Measurements from ENCODE around the gene CBX6.

DNA sequence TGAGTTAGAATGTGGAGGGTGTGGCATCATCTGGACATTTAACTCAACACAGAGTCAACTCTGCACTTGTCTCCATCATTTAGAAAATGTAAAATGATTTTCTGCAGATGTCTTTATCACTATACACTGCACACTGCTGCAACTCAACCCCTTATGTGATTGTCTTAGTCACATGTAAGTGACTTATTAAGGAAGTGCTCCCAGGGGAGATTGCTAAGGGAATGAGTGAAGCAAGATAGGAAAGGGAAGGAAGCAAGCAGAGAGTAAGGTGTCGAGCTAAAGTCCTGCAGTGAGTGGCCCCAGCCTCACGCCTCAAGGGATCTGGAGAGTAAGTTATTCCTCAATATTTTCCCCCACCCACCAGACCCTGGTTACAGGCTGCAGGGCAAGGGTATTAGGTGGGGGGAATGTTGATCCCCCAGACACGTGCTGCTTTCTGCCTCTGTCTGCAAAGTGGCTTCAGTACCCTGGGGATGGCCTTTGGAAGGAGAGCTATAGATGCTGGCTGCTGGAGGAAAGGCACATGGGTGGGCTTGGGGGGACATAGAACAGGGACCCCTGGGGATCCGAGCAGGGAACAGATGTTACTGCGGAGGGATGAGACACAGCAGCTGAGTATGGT lies 7.2 kb upstream of the CBX6 start:
- TF ChIP-seq, protein P1, sequence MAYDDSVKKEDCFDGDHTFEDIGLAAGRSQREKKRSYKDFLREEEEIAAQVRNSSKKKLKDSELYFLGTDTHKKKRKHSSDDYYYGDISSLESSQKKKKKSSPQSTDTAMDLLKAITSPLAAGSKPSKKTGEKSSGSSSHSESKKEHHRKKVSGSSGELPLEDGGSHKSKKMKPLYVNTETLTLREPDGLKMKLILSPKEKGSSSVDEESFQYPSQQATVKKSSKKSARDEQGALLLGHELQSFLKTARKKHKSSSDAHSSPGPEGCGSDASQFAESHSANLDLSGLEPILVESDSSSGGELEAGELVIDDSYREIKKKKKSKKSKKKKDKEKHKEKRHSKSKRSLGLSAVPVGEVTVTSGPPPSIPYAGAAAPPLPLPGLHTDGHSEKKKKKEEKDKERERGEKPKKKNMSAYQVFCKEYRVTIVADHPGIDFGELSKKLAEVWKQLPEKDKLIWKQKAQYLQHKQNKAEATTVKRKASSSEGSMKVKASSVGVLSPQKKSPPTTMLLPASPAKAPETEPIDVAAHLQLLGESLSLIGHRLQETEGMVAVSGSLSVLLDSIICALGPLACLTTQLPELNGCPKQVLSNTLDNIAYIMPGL (CRISPR knock-in tag; IDR thresholded peaks at IDR 0.05), result no peak
- TF ChIP-seq SMC3 (conservative IDR thresholded peaks at IDR 0.05; ENCODE audit: insufficient read depth, low read depth, low read length) (no peak), FOXK1 (CRISPR knock-in tag; IDR thresholded peaks at IDR 0.05; ENCODE audit: borderline replicate concordance) (no peak), EP300 (IDR thresholded peaks at IDR 0.05; ENCODE audit: low read length) (no peak), CBX3 (IDR thresholded peaks at IDR 0.05; ENCODE audit: borderline replicate concordance in 1 of 2, low read length in 2 of 2) (no peak)
- TF ChIP-seq, protein P2, sequence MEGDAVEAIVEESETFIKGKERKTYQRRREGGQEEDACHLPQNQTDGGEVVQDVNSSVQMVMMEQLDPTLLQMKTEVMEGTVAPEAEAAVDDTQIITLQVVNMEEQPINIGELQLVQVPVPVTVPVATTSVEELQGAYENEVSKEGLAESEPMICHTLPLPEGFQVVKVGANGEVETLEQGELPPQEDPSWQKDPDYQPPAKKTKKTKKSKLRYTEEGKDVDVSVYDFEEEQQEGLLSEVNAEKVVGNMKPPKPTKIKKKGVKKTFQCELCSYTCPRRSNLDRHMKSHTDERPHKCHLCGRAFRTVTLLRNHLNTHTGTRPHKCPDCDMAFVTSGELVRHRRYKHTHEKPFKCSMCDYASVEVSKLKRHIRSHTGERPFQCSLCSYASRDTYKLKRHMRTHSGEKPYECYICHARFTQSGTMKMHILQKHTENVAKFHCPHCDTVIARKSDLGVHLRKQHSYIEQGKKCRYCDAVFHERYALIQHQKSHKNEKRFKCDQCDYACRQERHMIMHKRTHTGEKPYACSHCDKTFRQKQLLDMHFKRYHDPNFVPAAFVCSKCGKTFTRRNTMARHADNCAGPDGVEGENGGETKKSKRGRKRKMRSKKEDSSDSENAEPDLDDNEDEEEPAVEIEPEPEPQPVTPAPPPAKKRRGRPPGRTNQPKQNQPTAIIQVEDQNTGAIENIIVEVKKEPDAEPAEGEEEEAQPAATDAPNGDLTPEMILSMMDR (IDR thresholded peaks at IDR 0.05 in 2 of 3, conservative IDR thresholded peaks at IDR 0.05 in 1 of 3; ENCODE audit: insufficient read depth in 2 of 3, low read depth in 1 of 3, low read length in 3 of 3), result no peak

Data from K562 (cell line).